Activated T-cell treated with anti-CD3 and anti-CD28 coated beads, Interleukin-2, amount 50 U/mL, for 48 hours (primary cell): ENCODE results near the gene SNX9.
"Not testable (repeated sequence)": the region's sequence is repeated elsewhere in the genome, so short reads cannot be mapped to it uniquely, and the experiment has no call there.

ENCODE experiments used
- DNase-seq, 2 experiments: peaks; one replicate each; pipeline ENCODE4 v3.0.0-alpha.2; 2020

Gene SNX9

DNA sequence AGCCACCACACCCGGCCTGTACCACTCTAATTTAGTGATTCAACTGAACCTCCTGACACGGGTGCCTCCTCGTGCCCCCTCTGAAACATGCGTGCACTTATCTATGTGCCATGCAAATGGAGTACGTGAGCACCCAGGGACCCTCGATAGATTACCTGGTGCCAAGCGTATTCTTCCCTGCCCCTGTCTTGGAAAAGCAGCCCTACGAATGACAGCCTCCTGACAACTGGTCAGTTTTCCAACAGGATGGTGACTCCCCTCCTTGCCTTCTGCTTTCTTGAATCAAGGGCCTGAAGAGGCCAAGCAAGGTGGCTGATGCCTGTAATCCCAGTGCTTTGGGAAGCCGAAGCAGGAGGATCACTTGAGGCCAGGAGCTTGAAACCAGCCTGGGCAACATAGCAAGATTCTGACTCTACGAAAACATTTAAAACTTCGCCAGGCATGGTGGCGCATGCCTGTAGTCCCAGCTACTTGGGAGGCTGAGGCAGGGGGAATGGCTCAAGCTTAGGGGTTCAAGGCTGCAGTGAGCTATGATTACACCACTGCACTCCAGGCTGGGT, 133.2 kb downstream of the SNX9 start:
- DNase-seq: no peak

DNA sequence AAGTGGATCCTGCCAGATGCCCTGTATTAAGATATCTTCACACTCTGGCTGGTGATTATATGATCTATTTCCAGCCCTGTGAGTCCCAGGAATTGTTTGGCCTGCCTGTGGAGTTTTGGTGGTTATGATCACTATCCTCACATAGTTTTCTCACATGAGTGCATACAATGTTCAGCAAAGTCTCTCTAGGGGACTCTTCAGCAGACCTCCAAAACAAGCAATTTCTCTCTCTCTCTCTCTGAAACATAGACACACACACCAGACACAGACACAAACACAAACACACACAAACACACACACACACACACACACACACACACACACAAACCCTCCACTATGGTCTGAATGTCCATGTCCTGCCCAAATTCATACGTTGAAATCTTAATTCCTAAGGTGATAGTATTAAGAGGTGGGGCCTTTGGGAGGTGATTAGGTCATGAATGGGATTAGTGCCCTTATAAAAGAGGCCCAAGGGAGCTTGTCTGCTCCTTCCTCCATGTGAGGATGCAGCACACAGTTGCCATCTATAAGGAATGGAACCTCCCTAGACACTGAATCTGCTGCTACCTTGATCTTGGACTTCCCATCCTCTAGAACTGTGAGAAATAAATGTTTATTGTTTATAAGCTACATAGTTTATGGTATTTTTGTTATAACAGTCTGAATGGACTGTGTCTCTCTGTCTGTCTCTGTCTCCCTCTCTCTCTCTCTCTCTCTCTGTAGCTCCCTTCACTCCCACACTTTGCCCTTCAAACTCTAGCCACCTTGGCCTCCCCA, 136.6 kb downstream of the SNX9 start:
- DNase-seq: no peak

DNA sequence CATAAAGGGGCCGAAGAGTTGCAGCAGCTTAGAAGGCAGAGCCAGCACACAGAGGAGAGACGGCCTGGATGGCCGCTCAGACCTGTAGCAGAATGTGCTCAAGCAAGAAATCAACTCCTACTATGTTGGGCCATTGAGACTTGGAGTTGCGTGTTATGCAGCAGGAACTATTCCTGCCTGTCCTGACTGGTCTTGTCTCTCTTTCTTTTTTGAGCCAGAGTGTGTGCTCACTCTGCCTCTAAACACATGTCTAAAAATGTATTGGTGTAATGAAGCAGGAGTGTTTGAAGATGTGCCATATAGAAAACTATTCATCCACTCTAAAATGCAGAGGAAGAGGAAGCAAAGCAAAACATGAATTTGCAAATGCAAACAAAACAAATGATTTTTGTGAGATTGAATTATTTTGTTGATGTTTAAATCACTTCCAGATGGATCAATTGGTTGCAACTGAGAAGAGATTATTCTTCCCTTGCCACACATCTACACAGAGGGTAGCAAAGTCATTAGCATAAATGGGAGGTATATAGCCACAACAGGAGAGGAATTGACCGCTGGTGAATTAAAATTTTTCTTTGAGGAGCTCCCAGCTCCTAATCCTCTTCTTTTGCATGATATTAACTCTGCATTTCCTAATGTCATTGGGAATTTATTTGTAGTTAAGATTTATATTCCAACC, 138.2 kb downstream of the SNX9 start:
- DNase-seq: no peak

DNA sequence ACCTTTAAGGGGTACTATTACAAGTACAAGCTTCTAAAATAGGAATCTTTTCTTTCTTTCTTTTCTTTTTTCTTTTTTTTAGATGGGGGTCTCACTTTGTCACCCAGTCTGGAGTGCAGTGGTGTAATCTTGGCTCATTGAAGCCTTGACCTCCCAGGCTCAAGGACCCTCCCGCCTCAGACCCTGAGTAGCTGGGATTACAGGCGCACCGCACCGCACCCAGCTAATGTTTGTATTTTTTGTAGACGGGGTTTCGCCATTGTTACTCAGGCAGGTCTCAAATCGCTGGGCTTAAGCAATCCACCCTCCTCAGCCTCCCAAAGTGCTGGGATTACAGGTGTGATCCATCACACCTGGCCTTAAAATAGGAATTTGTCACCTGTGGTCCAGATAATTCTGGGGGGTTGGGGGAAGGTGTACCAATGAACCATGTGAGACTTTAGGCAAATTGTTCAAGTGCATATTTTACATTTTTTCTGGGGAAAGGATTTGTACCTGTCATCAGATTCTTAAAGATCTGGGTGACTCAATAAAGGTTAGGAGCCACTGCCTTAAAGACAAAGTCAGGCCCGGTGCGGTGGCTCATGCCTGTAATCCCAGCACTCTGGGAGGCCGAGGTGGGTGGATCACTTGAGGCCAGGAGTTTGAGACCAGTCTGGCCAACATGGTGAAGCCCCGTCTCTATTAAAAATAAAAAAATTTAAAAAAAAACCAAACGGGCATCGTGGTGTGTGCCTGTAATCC, 139.0 kb downstream of the SNX9 start:
- no peak for DNase-seq

DNA sequence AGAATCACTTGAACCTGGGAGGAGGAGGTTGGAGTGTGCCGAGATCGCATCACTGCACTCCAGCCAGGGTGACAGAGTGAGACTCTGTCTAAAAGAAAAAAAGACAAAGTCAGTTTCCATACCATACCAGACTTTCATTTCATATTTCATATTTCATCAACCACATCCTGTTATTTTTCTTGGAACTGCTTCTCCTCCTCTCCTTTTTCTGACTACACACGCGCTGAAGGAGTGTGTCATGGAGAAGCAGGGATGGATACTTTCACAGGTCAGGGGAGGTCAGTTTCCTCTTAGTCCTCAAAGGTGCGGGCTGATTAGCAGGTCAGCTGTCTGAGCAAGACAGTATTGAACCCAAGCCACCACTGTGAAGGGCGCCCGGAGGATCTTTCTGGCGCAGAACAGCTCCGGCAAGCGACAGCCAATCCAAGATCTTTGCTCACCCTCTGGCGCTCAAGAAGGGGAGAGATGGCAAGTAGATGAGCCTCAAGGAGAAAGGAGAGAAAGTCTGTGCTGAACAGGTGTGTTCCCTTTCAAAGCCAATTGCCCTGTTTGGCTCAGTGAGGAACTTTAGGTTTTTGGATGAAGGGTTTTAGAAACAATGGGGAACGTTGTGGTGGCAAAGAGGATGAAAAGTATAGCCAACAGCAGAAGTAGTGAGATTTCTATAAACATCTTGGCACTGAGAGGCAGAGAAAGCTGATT, 139.7 kb downstream of the SNX9 start:
- peak; percentile 50 to 52 for DNase-seq

DNA sequence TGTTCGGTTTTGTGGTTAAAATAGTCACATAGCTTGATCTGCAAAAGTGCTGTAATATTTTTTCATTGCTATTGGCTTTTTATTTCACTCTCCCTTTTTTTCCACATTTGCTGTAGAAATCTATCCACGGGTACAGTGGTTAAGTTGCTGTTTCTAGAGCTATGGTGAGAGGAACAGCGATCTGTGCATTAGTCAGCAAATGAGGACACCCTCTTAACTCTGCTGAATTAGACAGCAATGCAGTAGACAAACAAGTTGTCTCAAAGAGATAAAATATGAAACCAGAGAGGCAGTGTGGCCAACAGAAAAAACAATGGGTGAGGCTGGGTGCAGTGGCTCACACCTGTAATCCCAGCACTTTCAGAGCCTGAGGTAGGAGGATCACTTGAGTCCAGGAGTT, 141.1 kb downstream of the SNX9 start:
- no peak for DNase-seq

DNA sequence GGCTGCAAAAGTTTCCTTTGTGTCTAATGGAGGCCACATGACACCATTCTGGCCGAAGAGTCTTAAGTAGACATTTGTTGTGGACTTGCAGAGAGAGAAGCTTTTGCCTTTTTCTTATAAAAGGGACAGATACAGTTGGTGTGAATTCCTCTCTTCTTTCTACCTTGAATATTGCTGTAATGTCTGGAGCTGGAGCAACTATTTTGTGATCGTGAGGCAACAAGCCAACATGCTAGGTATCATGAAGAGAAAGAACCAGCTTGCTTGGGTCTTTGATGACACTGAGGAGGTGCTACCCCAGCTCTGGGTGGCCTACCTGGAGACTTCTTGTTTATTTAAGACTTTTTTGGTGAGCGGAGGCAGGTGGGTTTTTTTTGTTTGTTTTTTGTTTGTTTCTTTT, 142.3 kb downstream of the SNX9 start:
- DNase-seq: no peak

DNA sequence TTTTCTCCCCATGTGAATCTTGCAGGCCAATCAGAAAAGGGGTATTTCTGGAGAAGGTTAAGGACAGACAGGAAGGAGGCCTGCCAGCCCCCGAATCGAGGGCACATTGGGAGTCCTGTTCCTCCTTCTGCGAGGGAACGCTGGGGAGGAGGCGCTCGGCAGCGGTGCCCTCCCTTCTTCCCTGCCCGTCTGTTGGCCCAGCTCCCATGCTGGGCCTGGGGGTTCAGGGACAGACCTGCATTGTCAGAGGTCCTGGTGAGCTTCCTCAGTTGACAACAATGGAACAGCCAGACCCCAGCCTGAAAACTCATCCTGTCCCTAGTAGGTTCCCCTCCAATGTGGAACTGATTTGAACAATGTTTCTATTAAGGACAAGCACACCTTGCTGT, 143.5 kb downstream of the SNX9 start:
- no peak for DNase-seq

DNA sequence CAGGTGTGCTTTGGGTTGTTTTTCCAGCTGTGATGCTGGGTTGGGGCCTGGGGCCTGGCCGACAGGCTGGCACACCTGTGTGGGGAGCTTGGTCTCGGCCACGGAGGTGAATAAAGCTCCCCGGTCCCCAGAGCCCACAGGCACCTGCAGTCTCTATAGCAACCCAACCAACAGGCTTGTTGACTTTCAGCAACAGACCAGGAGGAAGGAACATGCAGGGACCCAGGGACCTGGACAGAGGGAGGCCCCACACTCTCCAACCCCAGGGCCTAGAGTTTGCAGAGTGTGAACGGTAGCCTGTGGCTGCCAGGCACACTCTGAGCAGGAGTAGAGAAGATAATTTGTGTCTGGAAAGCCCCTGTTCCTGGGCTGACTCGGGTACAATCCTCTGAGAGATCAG, 144.0 kb downstream of the SNX9 start:
- DNase-seq: peak in 1 of 2 experiments; percentile 16

DNA sequence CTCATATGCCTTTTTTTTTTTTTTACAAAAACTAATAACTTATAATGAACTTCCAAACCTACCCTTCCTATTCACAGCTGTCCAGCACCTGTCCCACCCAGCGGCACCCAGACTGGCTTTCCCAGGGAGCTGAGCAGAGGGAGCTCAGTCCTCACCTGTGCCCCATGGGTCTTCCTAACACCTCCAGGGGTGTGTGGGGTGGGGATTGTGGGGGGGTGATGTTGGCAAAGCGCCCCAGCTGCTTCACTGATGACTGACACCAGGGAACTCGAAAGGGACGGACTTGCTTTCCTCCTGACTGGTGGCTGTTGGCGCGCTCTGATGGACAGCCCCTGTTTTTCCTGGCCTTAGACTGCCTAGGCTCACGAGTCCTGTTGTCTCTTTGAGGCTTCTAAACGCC, 144.4 kb downstream of the SNX9 start:
- no peak for DNase-seq

DNA sequence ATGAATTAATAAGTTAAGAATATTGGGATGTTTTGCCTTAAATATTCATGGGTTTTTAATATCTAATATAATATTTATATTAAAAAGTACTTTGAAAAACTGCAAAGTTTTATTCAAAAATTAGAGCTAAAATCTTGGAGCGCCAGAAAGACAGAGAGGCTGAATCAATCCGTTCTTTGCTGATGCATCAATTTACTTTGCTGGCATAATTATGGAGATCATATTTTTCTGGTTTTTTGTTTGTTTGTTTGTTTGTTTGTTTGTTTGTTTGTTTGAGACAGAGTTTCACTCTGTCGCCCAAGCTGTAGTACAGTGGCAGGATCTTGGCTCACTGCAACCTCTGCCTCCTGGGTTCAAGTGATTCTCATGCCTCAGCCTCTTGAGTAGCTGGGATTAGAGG, 149.1 kb downstream of the SNX9 start:
- not testable (repeated sequence) for DNase-seq

DNA sequence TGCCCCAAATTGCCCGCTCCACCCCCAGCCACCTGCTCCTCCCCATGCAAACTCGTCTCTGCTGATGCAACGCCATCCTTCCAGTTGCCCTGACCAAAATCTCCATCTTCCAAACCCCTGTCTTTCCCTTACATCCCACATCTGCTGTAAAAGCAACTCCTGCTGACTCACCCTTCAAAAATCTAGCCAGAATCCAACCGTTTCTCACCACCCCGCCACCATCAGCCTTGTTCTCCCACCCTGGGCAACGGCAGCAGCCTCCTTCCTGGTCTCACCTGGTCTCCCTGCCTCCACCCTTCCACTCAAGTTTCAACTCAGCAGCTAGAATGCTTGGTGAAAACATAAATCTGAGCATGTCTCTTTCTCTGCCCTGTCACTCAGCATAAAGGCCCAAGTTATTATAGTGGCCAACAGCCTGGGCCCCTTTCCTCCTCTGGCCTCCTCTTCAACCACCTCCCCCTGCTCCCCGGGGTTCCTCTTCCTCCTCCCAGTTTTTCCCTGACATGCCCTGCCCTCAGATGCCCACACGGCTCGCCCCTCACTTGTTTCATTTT, 151.4 kb downstream of the SNX9 start:
- DNase-seq: no peak

DNA sequence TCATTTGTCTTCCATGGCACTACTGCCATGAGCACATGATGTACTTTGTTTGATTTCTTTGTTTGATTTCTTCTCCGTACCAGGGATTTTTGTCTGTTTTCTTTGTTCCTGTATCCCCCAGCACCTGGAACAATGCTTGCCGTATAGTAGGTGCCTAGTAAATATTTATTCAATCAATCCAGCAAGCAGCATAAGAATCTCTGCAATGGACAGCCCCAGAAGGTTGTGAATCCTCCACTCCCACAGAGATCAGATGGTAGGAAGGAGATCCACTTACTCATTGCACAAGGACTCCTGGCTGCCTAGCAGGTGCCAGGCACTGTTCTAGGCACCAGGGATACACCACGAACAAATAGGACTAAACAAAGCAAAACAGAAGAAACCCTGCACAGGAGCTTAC, 151.9 kb downstream of the SNX9 start:
- DNase-seq: no peak

DNA sequence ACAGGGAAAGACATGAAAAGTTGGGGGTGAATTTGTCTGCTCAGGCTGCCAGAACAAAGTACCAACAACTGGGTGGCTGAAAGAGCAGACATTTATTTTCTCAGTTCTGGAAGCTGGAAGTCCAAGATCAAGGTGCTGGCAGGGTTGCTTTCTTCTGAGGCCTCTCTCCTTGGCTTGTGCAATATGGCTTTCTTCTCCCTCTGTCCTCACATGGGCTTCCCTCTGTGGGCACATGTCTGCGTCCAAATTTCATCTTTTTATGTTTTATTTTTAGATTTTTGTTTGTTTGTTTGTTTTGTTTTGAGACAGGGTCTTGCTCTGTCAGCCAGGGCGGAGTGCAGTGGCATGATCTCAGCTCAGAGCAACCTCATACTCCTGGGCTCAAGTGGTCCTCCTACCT, 152.4 kb downstream of the SNX9 start:
- DNase-seq: no peak

DNA sequence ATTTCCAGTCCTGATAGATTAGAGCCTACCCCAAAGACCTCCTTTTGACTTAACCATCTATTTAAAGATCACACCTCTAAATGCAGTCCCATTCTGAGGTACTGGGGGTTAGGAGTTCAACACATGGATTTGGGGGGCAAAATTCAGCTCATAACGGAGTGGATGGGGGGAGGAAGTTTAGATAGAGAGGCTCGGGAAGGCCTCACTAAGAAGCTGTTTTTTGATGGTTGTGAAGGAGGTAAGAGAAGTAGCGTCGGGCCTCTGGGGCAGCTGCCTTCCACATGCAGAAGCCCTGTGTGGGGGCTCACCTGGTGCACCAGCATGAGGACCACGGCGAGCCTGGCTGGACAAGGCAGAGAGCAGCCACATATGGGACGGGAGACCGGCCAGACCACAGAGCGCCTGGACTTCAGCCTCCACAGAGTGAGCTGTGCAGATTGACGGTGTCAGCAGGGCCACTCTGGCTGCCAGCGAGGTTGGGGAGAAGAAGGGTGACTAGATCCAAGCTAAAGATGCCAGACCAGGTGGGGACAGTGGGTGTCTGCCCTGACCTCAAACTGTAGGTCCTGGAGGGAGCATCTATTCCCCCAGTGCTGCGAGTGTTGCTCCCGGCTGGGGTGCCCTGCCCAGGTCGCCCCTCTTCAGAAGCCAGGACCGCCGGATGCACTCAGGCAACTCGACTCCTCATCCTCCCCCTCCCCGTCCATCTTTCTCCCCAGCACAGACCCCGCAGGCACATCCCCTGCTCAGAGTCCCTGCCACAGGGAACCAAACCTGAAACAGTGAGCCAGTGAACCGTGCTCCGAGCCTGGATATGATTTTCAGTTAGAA, 153.5 kb downstream of the SNX9 start:
- no peak for DNase-seq

DNA sequence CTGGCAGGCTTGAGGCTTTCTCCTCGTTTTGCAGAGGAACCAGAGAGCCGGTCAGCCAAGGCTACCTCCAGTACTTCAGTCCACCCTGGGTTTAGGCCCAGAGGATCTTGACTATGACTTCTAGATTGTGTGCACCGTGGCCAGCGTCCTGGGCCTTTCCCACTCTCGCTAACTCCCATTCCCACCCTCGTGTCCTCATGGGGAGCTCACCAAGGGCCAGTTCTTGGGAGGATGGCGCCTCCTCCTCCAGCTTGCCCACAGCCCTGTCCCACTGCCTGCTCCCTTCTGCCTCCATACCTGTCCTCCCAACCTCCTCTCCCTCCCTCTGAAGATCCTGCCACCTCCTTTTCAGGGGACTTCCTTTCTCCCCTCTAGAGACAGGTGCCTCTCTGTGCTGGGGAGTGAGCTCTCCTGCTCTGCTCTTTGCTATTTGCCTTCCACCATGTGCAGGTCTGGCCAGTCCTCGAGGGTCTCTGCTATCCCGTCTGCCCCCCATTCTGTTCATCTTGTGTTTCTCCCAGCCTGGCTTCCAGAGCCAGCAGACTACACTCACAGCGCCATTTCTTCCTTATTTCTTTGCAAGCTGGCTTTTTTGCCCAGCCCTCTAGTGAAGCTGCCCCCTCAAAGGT, 154.2 kb downstream of the SNX9 start:
- no peak for DNase-seq

DNA sequence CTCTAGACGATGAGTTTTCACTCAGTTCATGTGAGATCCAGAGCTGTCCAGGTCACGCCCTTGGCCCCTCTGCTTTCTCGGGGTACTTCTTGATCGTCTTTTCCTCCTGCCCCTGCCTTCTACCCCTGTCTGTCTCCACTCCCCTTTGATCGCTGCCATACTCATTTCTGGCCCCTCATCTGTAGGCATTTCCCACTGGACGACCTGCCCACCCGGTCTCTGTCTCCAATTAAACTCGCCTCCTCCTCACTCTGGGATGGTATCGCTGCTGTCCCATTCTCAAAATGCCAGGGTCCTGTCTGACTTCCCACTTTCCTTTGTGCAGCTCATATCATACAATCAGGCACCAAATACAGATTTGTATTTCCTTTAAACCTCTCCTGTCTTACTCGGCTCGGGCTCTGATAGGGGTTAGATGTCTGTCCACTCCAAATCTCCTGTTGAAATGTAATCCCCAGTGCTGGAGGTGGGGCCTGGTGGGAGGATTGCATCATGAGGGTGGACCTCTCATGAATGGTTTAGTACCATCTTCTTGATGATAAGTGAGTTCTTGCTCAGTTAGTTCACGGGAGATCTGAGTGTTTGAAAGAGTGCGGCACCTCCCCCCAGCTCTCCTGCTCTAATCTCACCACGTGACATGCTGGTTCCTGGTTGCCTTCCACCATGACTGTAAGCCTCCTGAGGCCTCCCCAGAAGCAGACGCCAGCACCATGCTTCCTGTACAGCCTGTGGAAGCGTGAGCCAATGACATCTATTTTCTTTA, 155.2 kb downstream of the SNX9 start:
- no peak for DNase-seq

DNA sequence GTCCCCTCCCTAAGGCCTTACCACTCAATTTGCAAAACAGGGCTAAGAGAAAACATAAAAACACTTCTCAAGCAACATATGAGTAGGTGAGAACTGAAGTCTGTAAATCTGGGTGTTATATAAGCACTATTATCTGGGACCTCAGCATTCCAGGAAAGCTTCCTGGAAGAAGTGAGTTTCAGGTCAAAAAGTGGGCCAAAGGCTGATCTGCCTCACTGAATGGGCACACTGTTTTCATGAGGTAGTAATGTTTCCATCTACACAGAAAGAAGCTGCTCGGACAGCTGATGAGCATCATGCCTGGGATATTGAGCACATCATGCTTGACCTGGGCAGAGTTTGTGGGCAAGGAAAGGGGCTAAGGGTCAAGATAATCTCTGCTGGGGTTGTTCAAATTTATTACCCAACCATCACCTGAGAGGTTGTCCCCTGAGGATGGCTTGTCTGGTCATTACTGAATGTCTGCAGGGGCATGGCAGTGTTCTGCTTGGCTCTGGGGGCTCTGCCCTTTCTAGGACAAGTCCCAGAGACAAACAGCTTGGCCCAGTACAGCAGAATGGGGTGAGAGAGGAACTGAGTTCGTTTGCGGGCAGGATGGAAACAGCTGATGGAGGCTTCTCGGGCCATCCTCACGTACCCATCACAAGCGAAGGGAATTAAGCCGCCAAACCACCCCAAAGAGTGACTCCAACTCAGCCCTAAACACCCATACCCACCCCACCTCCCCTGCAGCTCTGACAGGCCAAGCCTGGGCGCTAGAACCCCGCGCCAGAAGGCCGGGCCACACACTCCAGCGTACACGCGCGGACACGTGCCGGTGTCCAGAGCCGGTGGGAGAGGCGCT, 157.5 kb downstream of the SNX9 start:
- peak in 1 of 2 experiments; percentile 64 for DNase-seq

DNA sequence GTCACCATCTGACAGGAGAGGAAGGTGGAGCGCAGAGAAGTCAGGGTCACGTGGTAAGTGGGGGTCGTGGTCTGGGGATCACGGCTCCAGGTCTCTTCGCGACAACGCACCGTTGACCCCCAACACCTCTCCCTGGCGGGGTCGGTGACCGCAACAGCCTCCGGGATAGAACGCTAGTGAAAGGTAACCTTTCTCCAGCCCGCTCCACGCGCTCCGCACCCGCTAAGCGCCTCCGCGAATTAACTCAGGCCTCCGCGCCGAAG, 158.0 kb downstream of the SNX9 start:
- no peak for DNase-seq
